Esophagus mucosa (tissue), 1 donor: ENCODE results near the gene SCLY. TPM values are rescaled to one million over a fixed set of nuclear protein-coding genes. Genes with fewer than 3 reads are reported as not detected.

Source experiments
- ATAC-seq: fragments of 200-7000 bp; cut with Tn5 transposase; one replicate; pipeline ENCODE4 v1.9.1; 2020
- total RNA-seq: library from RNA; stranded (reverse); gene quantifications from one replicate; pipeline ENCODE4 v1.2.4, GENCODE V29; 2023
- donor health status: DM: yes; HTN: yes; CAD: no.

Gene SCLY
- total RNA-seq, 1 donor from 2014 or later, result 8.9 TPM

DNA sequence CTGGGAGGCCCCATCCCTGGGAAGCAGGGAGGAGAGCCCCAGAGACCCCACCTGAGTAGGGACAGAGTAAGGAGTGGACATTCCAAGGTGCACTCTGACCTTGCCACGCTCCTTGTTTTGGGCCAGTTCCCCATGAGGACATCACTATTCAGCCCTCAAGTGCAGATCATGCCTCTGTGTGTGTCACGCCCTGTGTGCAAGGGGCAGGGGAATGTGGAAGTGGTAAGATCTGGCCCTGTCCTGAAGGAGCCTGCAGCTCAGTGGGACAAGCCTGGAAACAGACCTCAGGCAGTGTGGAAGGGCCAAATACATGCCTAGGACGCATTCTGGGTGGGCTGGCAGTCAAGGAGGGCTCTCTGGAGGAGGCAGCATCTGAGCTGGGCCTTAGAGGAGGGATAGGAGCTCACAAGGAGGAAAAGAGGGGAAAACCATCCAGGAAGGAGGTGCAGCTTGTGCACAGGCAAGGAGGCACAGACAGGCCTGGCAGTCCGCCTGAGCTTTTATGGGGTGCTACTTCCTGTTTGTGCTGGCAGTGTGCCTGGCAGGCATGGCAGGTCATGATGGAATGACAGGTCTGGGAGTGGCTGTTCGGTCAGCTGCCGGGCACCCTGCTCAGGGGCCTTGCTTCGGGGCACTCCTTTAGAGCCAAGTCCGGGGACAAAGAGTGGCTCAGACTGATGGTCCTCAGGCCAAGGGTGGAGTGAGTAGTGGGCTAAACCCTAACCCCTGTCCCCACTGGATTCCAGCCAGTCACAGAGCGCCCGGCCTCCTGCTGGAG is 80.9 kb downstream of the SCLY start:
- ATAC-seq, result peak; percentile 72

DNA sequence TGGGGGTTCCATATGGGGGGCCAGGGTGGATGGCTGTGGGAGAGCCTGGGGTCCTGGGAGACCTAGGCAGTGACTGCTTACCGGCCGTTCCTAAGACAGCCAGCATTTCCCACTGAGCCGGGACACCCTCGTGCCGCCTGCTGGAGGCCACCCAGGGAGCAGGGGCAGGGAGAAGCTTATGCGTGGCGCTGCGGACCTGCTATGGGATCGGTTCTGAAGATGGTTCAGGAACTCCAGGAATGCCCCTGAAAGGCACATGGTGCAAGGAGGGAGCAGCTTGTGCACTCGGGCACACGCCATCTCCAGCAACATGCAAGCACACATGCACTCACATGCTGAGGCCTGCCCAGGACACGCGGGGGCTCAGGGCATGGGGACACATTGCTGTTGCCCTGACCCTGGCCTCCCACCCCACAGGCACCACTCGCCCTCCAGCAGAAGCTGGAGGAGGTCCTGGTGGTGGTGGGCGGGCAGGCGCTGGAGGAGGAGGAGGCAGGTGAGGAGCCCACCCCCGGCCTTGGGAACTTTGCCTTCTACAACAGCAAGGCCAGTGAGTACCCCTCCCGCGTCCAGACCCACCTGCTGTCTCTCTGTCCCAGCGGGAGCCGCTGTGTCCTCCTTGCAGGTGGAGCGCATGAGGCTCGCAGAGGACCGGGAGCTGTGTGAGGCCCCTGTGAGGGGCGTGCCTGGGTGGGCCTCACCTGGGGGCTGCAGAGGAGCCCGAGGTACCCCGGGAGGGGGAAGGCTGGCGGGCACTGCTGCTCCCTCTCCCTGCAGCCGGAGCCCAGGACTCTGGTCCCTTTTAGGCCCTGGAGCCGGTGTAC is 81.8 kb downstream of the SCLY start:
- peak; percentile 31 for ATAC-seq

DNA sequence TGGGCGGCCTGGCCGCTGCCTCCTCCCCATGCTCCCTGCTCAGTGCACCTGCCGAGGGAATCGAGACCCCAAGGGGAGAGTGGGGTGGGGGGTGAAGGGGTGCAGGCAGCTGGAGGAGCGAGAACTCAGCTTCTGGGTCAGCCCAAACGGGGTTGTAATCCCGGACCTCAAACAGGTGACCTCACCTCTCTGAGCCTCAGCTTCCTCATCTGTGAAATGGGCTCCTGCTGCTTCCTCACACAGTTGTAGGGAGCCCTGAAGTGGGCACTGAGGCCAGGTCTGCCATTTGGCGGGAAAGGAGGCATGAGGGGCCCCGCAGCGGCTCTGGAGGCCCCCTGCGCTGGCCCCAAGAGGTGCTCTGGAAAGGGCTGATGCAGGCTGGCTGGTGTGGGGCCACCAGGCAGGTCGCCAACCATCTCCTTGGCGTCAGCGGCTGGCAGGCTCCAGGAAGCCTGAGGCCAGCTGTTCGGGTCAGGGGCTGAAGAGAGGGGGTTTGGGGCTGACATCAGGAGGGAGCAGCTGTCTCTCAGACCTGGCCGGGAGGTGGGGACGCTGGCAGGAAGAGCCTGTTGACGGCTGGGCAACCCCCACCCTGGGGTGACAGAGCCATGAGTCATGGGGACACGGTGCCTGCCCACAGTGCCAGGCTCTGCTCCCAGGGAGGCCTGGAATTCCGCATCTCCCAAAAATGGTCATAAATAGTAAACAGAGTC is 82.6 kb downstream of the SCLY start:
- peak; percentile 51 for ATAC-seq

DNA sequence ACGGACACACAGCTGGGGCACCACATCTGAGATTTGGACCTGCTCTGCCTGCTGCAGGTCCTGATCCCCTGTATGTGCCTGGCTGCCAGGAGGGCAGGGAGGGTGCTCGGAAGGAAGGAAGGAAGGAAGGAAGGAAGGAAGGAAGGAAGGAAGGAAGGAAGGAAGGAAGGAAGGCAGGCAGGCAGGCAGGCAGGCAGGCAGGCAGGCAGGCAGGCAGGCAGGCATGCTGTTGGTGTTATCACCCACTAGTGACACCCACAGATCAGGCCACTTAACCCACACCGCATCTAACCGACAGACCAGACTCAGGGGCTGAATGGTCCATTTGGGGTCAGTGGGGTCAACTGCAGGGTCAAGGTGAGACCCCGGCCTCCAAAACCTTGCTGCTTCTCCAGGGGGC is 83.5 kb downstream of the SCLY start:
- ATAC-seq, result no peak

DNA sequence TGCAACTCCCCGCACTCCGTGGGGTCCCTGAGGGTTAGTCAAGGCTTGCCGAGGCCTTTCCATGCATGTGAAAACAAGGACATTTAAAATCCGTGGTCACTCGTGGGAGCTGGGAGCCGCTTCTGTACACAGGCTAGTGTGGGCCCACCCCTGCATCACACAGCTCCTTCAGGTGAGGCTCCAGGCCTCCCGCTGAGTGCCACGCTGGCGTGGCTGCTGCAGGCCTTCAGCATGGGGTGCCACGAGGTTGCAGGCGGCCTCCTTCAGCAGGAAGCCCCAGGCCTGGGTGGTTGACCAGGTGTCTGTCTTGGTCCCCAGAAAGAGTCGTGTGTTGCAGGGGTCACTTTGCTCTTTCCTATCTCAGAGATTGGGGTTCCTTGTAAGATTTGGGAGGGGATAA is 84.2 kb downstream of the SCLY start:
- no peak for ATAC-seq

DNA sequence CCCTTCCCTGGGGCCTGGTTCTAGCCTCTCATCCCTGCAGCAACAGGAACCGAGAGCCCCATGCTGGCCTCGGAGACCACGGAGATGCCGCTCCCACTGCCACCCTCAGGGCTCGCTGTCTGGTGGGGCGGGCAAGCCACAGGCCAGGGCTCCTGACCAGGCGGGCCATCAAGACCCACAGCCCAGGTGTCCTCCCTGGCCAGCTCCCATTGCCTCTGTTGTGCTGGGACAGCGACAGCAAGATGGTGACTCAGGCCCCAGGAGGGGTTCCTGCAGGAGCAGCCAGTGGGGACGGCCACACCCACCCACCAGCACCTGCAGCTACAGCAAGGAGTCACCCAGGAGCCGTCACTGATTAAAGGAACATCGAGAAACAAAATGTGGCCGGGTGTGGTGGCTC is 85.0 kb downstream of the SCLY start:
- peak; percentile 60 for ATAC-seq

DNA sequence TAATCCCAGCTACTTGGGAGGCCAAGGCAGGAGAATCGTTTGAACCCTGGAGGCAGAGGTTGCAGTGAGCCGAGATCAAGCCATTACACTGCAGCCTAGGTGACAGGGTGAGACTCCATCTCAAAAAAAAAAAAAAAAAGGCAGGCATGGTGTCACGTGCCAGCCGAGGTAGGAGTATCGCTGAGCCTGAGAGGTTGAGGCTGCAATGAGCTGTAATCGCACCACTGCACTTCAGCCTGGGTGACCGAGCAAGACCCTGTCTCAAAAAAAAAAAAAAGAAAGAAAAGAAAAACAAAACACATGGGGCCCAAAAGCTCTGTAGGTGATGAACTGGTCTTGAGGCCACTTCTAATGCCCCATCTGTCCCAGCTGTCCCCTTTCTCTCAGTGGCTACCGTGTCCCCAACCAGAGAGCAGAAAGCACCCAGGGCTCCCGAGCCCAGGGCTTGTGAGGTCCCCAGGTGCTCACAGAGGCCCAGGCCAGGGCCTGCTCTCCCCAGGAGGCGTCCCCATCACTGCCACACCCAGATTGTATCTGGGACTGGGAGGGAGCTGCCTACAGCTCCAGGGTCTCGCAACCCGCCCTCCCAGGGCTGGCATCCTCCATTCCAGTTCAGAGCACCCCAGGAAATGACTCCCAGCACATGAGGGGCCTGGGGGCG is 86.2 kb downstream of the SCLY start:
- ATAC-seq, result no peak

DNA sequence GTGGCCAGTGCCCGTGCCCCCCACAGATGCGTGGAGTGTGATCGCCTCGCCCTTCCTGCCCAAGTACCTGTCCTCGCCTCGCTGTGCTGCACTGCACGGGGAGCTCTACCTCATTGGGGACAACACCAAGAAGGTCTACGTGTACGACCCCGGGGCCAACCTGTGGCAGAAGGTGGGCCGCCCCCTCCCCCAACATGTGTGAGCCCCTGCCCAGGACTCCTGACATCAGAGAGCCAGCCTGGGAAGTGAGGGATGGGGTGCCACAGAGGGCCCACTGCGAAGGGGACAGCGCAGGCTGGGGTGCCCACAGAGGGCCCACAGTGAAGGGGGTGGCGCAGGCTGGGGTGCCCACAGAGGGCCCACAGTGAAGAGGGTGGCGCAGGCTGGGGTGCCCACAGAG is 88.2 kb downstream of the SCLY start:
- no peak for ATAC-seq

Other genes starting within 250 kb of the SCLY start
- 2.2 TPM for gene RAMP1, start 201.4 kb upstream of the SCLY start, total RNA-seq
- gene UBE2F, start 94.0 kb upstream of the SCLY start, total RNA-seq, result 58.2 TPM
- gene ESPNL, start 39.3 kb downstream of the SCLY start, total RNA-seq, result 0.40 TPM
- 0.08 TPM for gene KLHL30, start 77.7 kb downstream of the SCLY start, total RNA-seq
- 0.44 TPM for gene ERFE, start 98.0 kb downstream of the SCLY start, total RNA-seq
- 29.5 TPM for gene ILKAP, start 142.7 kb downstream of the SCLY start, total RNA-seq
- 2.2 TPM for gene HES6, start 179.0 kb downstream of the SCLY start, total RNA-seq
- gene PER2, start 227.6 kb downstream of the SCLY start, total RNA-seq, result 18.7 TPM